Measurements from ENCODE around the gene KIRREL1.

- TF ChIP-seq, protein P1, sequence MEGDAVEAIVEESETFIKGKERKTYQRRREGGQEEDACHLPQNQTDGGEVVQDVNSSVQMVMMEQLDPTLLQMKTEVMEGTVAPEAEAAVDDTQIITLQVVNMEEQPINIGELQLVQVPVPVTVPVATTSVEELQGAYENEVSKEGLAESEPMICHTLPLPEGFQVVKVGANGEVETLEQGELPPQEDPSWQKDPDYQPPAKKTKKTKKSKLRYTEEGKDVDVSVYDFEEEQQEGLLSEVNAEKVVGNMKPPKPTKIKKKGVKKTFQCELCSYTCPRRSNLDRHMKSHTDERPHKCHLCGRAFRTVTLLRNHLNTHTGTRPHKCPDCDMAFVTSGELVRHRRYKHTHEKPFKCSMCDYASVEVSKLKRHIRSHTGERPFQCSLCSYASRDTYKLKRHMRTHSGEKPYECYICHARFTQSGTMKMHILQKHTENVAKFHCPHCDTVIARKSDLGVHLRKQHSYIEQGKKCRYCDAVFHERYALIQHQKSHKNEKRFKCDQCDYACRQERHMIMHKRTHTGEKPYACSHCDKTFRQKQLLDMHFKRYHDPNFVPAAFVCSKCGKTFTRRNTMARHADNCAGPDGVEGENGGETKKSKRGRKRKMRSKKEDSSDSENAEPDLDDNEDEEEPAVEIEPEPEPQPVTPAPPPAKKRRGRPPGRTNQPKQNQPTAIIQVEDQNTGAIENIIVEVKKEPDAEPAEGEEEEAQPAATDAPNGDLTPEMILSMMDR (IDR thresholded peaks at IDR 0.05): no peak
- no peak for TF ChIP-seq POLR2A (IDR thresholded peaks at IDR 0.05)
Observed at GRCh38 chr1:157968508-157968907, 24.9 kb upstream of the KIRREL1 start.
